Vagina (tissue), 2 donors: Measurements from ENCODE around the gene NCBP1.

ENCODE experiments used
- POLR2AphosphoS5 ChIP-seq, 2 donors: sonication (generic); formaldehyde crosslinking; IDR thresholded peaks; one replicate each; pipeline ENCODE4 v1.9.0; 2017; ENCODE audit warnings: antibody characterized with exemption in 2 of 2, mild to moderate bottlenecking in 2 of 2, low read depth in 1 of 2; ENCODE audit not compliant: insufficient read depth in 1 of 2
- TF ChIP-seq, protein P1 (sequence below), 3 experiments: fragments of 450-650 bp in 2 of 3; fragments of 200-600 bp in 1 of 3; sonication (generic) in 1 of 3; IDR thresholded peaks; one replicate each; pipeline ENCODE4 v1.5.1; 2017 to 2019; ENCODE audit warnings: antibody characterized with exemption in 3 of 3, mild to moderate bottlenecking in 2 of 3, moderate library complexity in 2 of 3

DNA sequence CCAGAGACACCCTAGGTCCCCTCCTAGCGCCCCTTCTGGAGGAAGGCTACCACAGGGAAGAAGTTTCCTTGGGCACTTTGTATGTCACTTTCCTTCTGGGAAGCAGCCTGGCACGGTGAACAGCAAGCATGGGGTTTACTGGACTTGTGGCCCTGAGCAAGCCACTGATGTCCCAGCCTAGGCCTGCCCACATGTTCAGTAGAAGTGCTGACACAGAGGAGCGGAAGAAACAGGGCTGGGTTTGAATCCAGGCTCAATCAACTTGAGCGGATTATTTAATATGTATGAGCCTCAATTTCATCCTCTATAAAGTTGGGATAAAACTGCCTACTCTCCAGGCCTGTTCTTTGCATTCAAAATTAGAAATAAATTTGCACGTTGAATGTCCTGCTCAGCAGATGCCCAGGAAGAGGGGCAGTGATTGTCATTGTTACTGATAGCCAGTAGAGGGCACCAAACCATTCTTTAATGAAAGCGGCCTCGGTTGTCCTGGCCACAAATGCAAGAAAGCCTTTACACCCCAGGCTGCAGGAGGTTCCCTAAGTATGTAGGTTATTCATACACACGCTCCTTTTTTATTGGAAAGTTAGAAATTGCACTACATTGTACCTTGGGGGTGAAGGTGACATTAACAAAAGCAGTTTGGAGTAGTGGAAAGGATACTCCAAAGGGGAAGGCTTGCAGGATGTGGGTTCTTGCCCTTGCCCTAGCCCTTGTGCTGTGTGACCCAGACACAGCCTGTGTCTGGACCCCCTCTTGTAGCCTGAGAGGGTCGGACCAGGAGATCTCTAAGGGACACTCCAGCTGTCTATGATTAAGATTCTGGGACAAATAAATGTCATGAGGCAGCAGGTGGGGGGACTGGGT is 77.0 kb downstream of the NCBP1 start:
- TF ChIP-seq, protein P1, sequence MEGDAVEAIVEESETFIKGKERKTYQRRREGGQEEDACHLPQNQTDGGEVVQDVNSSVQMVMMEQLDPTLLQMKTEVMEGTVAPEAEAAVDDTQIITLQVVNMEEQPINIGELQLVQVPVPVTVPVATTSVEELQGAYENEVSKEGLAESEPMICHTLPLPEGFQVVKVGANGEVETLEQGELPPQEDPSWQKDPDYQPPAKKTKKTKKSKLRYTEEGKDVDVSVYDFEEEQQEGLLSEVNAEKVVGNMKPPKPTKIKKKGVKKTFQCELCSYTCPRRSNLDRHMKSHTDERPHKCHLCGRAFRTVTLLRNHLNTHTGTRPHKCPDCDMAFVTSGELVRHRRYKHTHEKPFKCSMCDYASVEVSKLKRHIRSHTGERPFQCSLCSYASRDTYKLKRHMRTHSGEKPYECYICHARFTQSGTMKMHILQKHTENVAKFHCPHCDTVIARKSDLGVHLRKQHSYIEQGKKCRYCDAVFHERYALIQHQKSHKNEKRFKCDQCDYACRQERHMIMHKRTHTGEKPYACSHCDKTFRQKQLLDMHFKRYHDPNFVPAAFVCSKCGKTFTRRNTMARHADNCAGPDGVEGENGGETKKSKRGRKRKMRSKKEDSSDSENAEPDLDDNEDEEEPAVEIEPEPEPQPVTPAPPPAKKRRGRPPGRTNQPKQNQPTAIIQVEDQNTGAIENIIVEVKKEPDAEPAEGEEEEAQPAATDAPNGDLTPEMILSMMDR (IDR thresholded peaks at IDR 0.05) = peak; percentile 71 to 78 (median 71)
- TF ChIP-seq POLR2AphosphoS5 (IDR thresholded peaks at IDR 0.05; ENCODE audit: insufficient read depth in 1 of 2, low read depth in 1 of 2) = no peak
